IPS DF 4.7 (cell line): ENCODE measurements around the gene CAMK1D.
A peak's percentile ranks its signal among the peaks of the same experiment; 100 is the strongest.

ENCODE experiments used
- DNase-seq: peaks from one replicate; pipeline ENCODE4 v3.0.0-alpha.2; 2013; ENCODE audit warnings: low spot score; ENCODE audit errors: extremely low read depth

CAMK1D gene

DNA sequence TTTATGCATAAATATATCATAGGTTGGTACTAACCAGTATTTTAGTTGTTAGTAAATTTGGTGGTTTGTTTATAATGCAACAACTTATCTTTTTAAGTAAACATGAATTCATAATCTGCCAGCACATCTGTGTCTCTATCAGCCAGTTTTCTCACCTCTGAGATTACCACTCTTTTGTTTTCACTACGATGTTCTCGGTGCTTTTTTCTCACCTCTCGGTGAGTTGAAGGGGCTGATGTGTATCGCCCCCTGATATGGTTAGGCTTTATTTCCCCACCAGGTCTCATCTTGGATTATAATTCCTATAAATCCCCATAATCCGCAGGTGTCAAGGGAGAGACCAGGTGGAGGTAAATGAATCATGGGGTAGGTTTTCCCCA lies 114.1 kb downstream of the CAMK1D start:
- DNase-seq, result no peak

DNA sequence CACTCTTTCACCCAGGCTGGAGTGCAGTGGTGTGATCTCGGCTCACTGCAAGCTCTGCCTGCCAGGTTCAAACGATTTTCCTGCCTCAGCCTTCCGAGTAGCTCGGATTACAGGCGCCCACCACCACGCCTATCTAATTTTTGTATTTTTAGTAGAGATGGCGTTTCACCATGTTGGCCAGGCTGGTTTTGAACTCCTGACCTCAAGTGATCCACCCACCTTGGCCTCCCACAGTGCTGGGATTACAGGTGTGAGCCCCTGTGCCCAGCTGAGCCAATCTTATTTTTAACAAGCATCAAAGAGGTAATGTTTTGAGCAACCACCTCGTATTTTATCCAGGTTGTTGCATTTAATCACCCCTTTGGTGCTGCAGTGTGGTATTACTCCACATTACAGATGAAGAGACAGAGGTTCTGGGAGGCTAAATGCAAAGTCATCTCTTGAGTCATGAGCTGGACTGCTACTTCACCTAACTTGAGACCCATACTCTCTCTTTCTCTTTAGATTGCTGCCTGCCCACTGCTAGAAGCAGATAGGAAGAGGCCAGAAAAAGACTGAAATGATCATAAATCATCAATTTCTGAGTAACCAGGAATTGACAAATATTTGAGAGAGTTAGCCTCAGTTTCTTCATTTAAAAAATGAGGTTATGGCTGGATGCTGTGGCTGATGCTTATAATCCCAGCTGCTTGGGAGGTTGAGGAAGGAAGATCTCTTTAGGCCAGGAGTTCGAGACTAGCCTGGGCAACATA lies 116.2 kb downstream of the CAMK1D start:
- no peak for DNase-seq

DNA sequence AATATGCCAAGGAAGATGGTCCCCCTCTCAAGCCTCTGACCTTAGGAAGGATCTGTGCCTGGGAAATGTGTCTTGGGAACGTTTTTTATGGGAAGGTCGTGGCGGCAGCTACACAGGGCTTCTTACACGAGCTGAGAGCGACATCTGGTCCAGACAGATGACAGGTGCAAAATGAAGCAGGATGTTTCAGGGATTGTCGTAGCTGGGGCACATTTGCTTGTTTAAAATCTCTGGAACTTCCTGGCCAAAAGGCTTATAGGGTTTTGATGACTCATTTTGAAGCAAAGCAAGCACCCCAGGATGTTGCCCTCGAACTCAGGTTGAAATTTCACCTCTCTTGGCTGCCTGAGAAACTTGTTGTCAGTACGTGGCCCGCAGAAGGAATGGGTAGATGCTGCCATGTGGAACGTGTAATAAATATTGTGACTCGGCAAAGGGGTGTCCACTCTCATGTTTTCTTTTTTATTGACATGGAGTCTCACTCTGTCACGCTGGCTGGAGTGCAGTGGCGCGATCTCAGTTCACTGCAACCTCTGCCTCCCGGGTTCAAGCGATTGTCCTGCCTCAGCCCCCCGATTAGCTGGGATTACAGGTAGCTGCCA lies 117.5 kb downstream of the CAMK1D start:
- DNase-seq, result no peak

DNA sequence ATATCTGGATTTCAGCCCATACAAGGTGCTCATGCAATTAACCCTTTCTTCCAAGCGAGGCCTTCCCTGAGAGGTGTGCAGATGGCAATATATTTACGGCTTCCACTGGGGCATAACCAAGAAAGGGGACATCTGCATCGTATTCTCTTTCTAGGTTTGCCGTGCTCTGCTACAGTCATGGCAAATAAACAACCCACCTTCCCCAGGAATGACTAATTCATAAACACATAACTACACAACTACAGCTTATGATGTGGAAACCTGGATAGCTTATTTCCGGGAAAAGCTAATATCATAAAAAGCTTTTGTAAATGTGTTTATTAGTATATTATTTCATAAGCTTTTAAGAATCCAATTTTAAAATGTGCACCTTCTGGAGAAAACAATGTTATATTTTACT lies 120.0 kb downstream of the CAMK1D start:
- DNase-seq, result no peak

DNA sequence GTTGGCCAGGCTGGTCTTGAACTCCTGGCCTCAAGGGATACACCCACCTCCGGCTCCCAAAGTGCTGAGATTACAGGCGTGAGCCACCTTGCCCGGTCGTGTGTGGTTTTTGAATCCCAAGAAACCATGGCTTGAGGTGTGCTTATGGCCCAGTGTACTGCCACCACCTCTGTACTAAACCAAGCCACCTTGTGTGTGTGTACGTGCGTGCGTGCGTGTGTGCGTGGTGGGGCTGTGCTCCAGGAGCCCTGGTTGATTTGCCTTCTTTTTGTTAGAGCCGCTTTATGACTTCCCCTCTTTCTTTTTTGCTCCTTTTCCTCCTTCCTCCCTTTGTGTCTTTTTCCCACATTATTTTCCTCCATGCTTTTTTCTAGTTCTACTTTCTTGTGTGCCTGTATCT lies 121.4 kb downstream of the CAMK1D start:
- no peak for DNase-seq

DNA sequence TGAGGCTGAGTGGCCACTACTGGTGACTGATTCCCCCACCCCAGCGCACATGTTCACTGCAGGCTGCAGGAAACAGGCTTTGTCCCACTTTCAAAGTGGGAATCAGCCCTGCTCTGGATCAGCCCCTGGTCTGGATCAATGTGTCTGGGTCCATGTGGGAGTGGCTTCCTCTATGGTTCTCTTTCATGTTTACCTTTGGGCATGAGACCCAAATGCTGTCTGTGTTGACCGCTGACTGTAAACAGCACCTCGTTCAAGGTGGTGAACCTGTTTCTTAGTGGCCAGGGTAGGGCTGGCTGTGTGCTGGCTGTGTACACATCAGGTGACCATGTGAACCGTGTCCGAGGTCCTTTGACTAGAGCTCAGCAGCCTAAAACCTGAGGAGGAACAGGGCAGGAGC lies 121.8 kb downstream of the CAMK1D start:
- no peak for DNase-seq

DNA sequence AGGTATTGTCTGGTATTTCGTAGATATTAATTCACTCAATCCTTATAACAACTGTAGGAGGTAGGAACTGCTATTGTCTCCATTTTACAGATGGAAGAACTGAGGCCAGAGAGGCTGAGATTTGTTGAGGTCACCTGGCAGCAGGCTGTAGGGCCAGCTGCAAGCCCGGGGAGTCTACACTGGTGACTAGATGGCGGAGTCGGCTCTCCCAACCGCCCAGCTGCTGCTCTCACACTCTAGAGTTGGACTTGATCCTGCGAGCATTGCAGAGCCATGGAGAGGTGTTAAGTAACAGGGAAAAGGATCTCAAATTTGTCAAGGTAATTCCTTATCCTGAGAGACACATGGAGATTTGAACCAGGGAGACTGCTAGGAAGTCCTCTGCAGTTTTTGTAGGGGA lies 124.1 kb downstream of the CAMK1D start:
- no peak for DNase-seq

DNA sequence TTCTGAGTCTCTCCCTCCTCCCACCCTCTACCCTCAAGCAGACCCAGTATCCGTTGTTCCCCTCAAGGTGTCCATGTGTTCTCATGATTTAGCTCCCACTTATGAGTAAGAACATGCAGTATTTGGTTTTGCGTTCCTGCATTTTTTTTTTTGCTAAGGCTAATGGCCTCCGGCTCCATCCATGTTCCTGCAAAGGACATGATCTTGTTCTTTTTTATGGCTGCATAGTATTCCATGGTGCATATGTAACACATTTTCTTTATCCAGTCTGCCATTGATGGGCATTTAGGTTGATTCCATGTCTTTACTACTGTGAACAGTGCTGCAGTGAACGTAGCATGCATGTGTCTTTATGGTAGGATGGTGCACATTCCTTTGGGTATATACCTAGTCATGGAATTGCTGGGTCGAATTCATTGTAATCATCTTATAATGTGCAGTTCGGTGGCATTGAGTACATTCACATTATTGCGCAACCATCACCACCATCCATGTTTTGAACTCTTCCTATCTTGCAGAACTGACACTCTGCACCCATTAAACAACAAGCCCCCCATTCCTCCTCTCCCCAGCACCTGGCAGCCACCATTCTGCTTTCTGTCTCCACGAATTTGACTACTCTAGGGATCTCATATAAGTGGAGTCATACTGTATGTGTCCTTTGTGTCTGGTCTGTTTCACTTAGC lies 125.5 kb downstream of the CAMK1D start:
- no peak for DNase-seq

DNA sequence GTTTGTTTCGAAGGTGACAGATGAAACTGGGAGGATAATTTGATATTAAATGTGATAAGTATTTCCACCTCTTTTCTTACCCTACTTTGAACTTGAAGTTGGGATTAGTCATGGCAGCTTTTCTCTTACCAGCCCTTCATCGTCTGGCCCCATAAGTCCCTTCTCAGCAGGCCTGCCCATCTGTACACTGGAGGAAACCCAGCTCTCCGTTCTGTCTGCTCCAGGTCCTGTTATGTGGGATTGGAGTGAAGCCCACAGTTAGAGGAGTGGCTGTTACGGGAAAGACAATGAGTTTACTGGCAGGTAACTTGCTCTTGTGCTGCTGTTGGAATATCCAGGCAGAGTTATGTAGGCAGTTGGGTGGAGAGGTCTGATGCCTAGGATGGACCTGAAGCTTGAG lies 127.3 kb downstream of the CAMK1D start:
- DNase-seq, result no peak

DNA sequence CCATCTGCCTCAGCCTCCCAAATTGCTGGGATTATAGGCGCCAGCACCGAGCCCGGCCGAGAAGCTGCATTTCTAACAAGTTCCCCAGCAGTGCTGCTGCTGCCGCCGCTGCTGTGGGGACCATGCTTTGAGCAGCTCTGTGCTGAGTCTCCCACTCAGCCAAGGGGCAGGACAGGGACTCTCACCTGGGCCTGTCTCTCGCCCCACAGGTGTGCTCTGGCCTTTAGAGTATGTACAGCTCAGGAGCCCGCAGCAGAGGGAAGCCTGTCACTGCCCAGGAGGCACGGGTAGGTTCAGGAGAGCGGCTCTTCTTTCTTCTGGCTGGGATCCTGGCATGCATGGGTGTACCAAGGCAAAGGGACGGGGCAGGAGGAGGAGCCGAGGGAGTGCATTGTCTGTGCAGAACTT lies 130.1 kb downstream of the CAMK1D start:
- DNase-seq, result no peak

DNA sequence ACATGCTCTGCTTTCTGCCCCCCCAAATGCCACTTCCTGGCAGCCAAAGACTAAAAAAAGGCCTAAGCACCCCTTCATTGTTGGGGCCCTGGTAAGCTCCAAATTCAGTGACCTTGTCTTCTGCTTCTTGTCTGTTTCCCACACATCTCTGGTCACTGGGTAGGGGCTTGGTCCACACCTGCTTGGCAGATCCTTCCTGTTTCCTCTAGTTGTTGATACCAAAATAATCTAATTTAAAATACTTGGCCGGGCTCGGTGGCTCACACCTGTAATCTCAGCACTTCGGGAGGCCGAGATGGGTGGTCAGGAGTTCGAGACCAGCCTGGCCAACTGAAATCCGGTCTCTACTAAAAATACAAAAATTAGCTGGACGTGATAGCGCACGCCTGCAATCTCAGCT lies 130.6 kb downstream of the CAMK1D start:
- no peak for DNase-seq

DNA sequence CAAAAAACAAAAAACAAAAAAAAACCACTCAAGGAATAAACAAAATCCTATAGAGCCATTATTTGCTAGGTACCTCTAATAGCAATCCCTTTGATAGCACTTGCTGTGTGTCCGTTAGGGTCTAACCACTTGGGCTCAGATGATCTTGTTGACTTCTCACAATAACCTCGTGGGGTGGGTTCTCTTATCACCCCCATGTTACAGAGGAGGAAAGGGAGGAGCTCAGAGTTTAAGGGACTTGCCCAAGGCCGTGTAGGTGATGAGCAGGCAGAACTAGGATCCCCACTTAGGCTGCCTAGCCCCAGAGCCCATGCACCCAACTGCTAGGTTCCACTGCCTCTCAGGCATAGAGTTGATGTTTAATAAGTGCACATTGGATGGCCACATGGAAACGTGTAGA lies 131.1 kb downstream of the CAMK1D start:
- DNase-seq, result no peak

DNA sequence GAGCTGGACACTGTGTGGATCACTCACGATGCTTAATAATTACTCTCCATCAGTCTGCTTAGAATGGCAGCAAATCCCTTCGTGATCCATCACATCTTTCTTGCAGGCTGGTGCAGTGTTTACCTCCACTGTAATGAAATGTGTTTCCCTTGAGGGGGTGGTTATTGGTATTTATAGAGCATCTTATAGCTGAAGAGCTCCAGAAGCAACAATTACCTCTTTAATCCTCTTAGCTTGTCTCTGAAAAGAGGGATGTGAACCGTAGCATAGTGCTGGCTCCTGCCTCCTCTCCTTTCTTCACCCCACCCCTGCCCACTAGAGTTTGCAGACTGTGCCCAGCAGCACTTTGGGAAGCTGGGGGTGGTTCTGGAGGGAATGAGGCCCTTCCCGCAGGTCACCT lies 132.6 kb downstream of the CAMK1D start:
- no peak for DNase-seq

DNA sequence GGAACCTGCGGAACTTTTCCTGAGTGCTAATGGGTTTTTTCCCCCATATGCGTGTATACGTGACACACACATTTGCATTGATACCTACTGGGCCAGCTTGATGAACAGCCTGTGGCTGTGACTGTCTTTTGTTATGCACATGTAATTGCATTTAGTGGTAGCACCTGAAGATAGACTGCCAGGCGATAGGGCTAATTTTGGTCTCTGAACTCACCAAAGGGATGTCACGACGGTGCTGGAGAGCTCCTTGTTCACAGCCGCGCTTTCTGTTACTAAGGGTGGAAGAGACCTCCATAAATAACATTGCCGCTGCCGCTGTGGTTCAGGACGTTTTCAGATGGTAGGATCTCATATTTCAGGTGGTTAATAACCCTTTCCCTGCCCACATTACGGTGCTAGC lies 133.2 kb downstream of the CAMK1D start:
- DNase-seq, result peak; percentile 25

DNA sequence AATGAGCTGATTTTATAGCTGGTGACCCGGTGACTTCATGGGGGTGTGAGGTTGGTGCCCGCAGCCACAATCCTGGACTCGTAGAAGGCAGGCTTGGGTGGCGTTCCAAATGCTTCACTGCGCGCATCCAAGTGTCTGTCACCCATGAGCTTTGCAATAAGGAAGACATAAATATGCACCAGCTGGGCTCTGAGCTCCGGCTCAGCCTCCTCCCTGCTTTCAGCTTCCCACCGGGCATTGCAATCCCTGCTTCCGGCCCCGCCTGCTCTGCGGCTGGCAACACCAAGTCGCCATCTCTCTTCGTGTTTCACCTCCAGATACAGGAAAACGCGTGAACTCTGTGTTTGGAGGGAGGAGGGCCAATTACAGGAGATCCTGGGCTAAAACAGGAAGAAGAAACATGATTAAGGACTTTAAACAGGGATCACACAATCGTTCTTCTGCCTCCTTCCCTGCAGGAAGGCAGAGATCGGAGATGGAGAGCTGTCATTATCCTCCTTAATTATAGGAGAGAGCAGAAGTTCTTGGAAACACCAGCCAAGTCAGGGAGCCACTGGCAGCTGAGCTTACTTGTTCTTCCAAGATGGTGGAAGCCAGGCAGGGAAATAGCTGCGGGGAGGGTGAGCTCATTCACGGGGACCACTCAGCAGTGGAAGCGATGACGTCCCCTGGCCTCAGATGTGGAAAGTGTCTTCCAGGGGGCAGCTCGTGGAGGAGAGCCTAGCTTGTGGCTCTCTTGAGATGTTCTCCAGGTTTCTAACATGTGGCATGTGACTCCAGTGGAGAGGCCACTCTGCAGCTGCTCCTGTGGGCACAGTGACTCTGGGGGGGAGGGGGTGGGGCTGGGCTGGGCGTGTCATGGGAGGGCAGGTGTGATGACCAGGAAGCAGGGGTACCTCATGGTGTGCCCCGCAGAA lies 134.9 kb downstream of the CAMK1D start:
- no peak for DNase-seq

DNA sequence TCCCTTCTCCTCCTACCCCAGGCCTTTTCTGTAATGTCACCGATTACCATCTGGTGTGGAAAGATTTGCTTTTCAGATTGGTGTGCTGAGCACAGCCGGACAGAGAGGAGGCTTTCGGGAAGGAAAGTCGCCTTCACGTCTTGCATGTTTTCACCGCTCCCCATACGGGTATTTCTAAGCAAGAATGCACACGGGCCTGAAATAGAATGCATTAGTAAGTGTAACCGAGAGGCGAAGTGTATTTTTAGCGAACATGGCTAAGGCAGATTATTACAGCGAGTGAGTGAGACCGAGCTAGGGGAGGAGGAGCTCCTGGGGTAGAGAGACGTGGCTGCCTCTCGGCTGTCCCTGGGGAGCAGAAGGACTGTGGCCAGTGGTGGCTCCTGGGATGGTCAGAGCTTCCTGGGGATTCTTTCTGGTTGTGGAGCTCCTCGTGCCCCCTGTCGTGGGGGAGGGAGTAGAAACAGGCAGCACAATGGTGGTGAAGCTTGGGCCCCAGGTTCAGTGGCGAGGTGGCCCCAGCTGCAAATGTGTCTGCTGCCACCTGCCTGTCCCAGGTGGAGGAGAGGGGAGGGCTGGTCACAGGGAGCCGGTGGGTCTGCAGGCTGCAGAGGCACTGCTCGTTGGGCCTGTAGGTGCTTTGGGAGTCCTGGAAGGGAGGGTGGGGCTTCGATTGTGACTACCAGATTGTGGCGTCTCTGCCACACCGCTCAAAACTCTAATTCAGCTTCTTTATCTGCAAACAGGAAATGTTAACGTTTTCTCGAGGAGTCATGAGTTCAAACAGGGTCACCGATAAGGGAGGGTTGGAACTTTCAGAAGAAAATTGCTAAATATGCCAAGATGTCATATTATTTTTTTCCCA lies 135.8 kb downstream of the CAMK1D start:
- DNase-seq, result no peak

DNA sequence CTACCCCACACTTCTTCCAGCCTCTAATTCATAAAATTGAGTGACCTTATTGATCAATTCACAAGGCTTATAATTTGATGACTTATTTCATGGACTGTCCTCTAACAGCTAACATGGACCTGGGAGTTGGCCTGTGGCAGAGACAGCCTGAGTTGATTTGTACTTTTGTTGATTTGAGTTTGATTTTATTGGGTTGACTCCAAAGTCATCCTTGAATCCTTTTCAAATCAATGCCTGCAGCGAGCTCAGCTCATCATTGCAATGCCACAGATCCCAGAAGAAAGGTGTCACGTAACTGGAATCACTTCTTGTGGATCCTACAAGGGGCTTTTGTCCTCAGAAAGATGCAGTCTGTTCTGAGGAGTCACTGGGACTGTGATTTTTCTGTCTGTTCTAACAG lies 138.0 kb downstream of the CAMK1D start:
- no peak for DNase-seq

DNA sequence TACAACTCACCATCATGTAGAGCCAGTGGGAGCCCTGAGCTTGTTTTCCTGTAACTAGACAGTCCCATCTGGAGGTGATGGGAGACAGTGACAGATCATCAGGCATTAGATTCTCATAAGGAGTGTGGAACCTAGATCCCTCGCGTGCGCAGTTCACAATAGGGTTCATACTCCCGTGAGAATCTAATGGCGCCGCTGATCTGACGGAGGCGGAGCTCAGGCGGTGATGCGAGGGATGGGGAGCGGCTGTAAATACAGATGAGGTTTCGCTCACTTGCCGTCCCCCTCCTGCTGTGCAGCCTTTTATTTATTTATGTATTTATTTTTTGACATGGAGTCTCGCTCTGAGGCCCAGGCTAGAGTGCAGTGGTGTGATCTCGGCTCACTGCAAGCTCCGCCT lies 139.3 kb downstream of the CAMK1D start:
- no peak for DNase-seq

DNA sequence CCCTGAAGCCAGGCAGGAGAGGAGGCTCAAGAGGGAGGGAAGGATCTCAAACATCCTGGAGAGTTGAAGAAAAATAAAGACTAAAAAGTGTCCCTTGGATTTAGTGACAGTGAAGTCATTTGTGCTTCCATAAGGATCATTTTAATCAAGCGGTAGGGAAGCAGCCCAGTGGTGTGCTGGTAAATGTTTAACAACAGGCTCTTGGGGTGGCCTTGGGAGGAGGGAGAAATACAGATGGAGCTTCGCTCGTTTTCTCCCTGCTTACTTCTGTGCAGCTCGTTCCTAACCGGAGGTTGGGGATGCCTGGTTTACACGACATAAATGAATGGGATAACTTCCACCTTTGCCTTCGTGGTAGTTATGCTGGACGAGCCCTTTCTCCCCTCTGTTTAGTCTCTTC lies 140.0 kb downstream of the CAMK1D start:
- DNase-seq, result no peak

DNA sequence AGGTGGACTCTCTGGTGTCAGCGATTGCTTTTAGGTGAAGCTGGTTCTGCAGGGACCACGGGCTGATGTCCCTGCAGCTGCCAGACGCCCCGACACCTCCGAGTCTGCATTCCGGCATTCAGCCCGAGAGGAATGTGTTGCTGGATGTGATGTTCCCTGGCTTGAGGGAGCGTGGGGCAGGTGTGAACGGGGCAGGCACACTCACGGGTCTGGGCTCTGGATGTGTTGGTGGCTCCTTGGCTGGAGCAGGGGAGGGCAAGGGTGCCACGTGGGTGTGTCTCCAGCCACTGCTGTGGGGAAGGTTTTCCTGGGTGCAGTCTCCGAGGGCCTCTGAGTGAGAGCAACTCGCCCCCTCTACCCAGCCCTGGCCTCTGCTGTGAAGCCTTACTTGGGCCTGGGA lies 140.5 kb downstream of the CAMK1D start:
- DNase-seq, result no peak

DNA sequence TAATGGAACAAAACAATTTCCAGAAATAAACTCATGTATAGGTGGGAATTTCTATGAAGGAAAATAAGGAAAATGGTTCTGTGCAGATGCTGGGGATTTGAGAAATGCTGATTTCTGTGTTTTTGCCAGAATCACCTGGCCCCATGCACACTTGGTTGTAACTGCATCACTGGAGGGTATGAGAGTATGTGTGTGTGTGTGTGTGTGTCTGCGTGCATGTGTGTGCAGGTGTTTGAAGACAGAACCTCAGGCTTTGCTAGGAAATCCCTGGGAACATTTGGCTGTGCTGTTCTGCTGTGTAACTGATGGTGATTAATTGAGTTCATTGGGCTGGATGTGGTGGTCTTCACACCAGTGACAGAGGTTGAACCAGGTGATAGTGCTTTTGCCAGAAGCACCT lies 141.6 kb downstream of the CAMK1D start:
- DNase-seq, result no peak
